CD4-positive, CD25-positive, alpha-beta regulatory T cell (primary cell): ENCODE results near the gene ZNF831. TPM values are rescaled to one million over a fixed set of nuclear protein-coding genes. Genes with fewer than 3 reads are reported as not detected.

Experiments used
- ATAC-seq, 2 donors: fragments of 150-1000 bp; cut with Tn5 transposase; one replicate each; pipeline ENCODE4 v1.10.0; 2021; ENCODE audit warnings: low read depth in 2 of 2, moderate number of reproducible peaks in 2 of 2, moderate library complexity in 1 of 2
- DNase-seq, 3 donors: peaks; one replicate each; pipeline versions ENCODE4 v3.0.0 to v3.0.0-alpha.2; 2012 to 2022; ENCODE audit warnings: mixed read lengths in 1 of 3
- H3K27ac ChIP-seq: one replicate; pipeline ENCODE4 v1.7.0; 2013; ENCODE audit warnings: mild to moderate bottlenecking, low read length; ENCODE audit not compliant: insufficient read depth, poor library complexity, severe bottlenecking
- H3K27me3 ChIP-seq: one replicate; pipeline ENCODE4 v1.7.0; 2013; ENCODE audit warnings: low read length; ENCODE audit not compliant: control insufficient read depth, insufficient read depth
- H3K36me3 ChIP-seq: one replicate; pipeline ENCODE4 v1.7.0; 2013; ENCODE audit warnings: mild to moderate bottlenecking, low read length, moderate library complexity; ENCODE audit not compliant: control insufficient read depth, insufficient read depth
- H3K4me1 ChIP-seq: 2 replicates; pipeline ENCODE4 v1.7.0; 2013; ENCODE audit warnings: mild to moderate bottlenecking, low read length; ENCODE audit not compliant: insufficient read depth, control insufficient read depth, poor library complexity, severe bottlenecking
- H3K4me3 ChIP-seq: one replicate; pipeline ENCODE4 v1.7.0; 2013; ENCODE audit warnings: low read depth, mild to moderate bottlenecking, low read length, moderate library complexity
- H3K9me3 ChIP-seq, 2 experiments: 1 replicate in 1 of 2; 2 replicates in 1 of 2; pipeline ENCODE4 v1.7.0; 2013; ENCODE audit warnings: low read length in 2 of 2, mild to moderate bottlenecking in 1 of 2, moderate library complexity in 1 of 2; ENCODE audit not compliant: control insufficient read depth in 2 of 2
- H3K27ac Mint-ChIP-seq, 3 donors: one replicate each; pipeline ENCODE4 v1.8.0; 2020 to 2022; ENCODE audit warnings: mild to moderate bottlenecking in 3 of 3, mixed read lengths in 3 of 3, moderate library complexity in 2 of 3
- H3K27me3 Mint-ChIP-seq: one replicate; pipeline ENCODE4 v1.8.0; 2022; ENCODE audit warnings: mild to moderate bottlenecking, mixed read lengths
- H3K36me3 Mint-ChIP-seq: one replicate; pipeline ENCODE4 v1.8.0; 2020; ENCODE audit warnings: mixed read lengths
- H3K4me1 Mint-ChIP-seq, 4 donors: one replicate each; pipeline ENCODE4 v1.8.0; 2020 to 2022; ENCODE audit warnings: mixed read lengths in 4 of 4, mild to moderate bottlenecking in 1 of 4
- H3K4me3 Mint-ChIP-seq, 4 donors: one replicate each; pipeline ENCODE4 v1.8.0; 2020 to 2022; ENCODE audit warnings: mild to moderate bottlenecking in 4 of 4, mixed read lengths in 4 of 4, moderate library complexity in 3 of 4
- H3K9me3 Mint-ChIP-seq, 7 donors: one replicate each; pipeline ENCODE4 v1.8.0; 2020 to 2022; ENCODE audit warnings: mixed read lengths in 7 of 7, mild to moderate bottlenecking in 3 of 7, moderate library complexity in 2 of 7
- polyA plus RNA-seq, 4 donors: library from polyadenylated mRNA; unstranded; fragments of 300-500 nt; fragmentation: Illumina TruSeq; gene quantifications; one replicate each; pipeline ENCODE4 v1.2.3, GENCODE V29; 2021
- total RNA-seq: library from RNA; stranded (reverse); gene quantifications from one replicate; pipeline ENCODE4 v1.2.3, GENCODE V29; 2022

The ZNF831 gene
- total and polyA plus RNA-seq, 5 donors from 2014 or later = 15.9 to 90.3 (median 19.2) TPM

- no peak overlapping the region for H3K27ac Mint-ChIP-seq
- H3K9me3 ChIP-seq = no peaks in the 10 kb centered on the region
- H3K36me3 Mint-ChIP-seq = peaks cover 17% of the 10 kb centered on the region
- no peaks in the 10 kb centered on the region for H3K4me1 ChIP-seq
- peaks cover 4 to 30% (median 16%) of the 10 kb centered on the region in 4 donors for H3K4me1 Mint-ChIP-seq
- no peak overlapping the region for H3K4me3 Mint-ChIP-seq
- no peak overlapping the region for H3K27ac ChIP-seq
- no peaks in the 10 kb centered on the region for H3K27me3 Mint-ChIP-seq
- no peaks in the 10 kb centered on the region for H3K27me3 ChIP-seq
- DNase-seq (no peak), ATAC-seq (no peak)
- H3K9me3 Mint-ChIP-seq = peaks cover 0 to 7% (median 0%) of the 10 kb centered on the region in 7 donors
- H3K4me3 ChIP-seq = no peak overlapping the region
- no peaks in the 10 kb centered on the region for H3K36me3 ChIP-seq
Observed at GRCh38 chr20:59134182-59134581, 29.4 kb upstream of the ZNF831 start.

- H3K4me3 Mint-ChIP-seq = no peak overlapping the region
- ATAC-seq (no peak), DNase-seq (no peak)
- peaks cover 7 to 28% (median 19%) of the 10 kb centered on the region in 4 donors for H3K4me1 Mint-ChIP-seq
- H3K4me3 ChIP-seq = no peak overlapping the region
- H3K36me3 Mint-ChIP-seq = peaks cover 17% of the 10 kb centered on the region
- H3K9me3 Mint-ChIP-seq = peaks cover 0 to 7% (median 0%) of the 10 kb centered on the region in 7 donors
- H3K27me3 Mint-ChIP-seq = no peaks in the 10 kb centered on the region
- H3K27ac Mint-ChIP-seq = no peak overlapping the region
- H3K27ac ChIP-seq = no peak overlapping the region
- no peaks in the 10 kb centered on the region for H3K36me3 ChIP-seq
- H3K9me3 ChIP-seq = no peaks in the 10 kb centered on the region
- no peaks in the 10 kb centered on the region for H3K27me3 ChIP-seq
- peaks cover 3% of the 10 kb centered on the region for H3K4me1 ChIP-seq
Observed at GRCh38 chr20:59135093-59135492, 28.5 kb upstream of the ZNF831 start.

- H3K36me3 ChIP-seq = no peaks in the 10 kb centered on the region
- no peaks in the 10 kb centered on the region for H3K27me3 ChIP-seq
- Mint-ChIP-seq H3K9me3 (peaks cover 0 to 7% (median 0%) of the 10 kb centered on the region in 7 donors), H3K36me3 (peaks cover 17% of the 10 kb centered on the region), H3K27ac (no peak overlapping the region), H3K4me3 (no peak overlapping the region), H3K27me3 (no peaks in the 10 kb centered on the region), H3K4me1 (peaks cover 9 to 30% (median 23%) of the 10 kb centered on the region in 4 donors)
- ATAC-seq (no peak), DNase-seq (no peak)
- H3K4me3 ChIP-seq = no peak overlapping the region
- no peaks in the 10 kb centered on the region for H3K9me3 ChIP-seq
- H3K27ac ChIP-seq = no peak overlapping the region
- peaks cover 8% of the 10 kb centered on the region for H3K4me1 ChIP-seq
Observed at GRCh38 chr20:59136027-59136426, 27.6 kb upstream of the ZNF831 start.

GRCh38 chr20:59137532-59137931 lies 26.1 kb upstream of the ZNF831 start:
- H3K27ac ChIP-seq = no peak overlapping the region
- no peak for ATAC-seq
- H3K27ac Mint-ChIP-seq = peak overlapping the region in 1 of 3 donors; percentile 29

GRCh38 chr20:59138114-59138748 lies 25.4 kb upstream of the ZNF831 start:
- Histone ChIP-seq H3K9me3 (no peaks in the 10 kb centered on the region), H3K27me3 (no peaks in the 10 kb centered on the region), H3K4me1 (peaks cover 8% of the 10 kb centered on the region), H3K27ac (no peak overlapping the region), H3K36me3 (no peaks in the 10 kb centered on the region), H3K4me3 (no peak overlapping the region)
- Mint-ChIP-seq H3K36me3 (peaks cover 16% of the 10 kb centered on the region), H3K9me3 (peaks cover 0 to 7% (median 0%) of the 10 kb centered on the region in 7 donors), H3K27me3 (no peaks in the 10 kb centered on the region), H3K4me3 (no peak overlapping the region), H3K27ac (peak overlapping the region in 1 of 3 donors; percentile 21), H3K4me1 (peaks cover 9 to 32% (median 23%) of the 10 kb centered on the region in 4 donors)
- DNase-seq (no peak), ATAC-seq (no peak)

More at GRCh38 chr20:59137532-59137931, 26.1 kb upstream of the ZNF831 start:
- Histone ChIP-seq H3K27me3 (no peaks in the 10 kb centered on the region), H3K36me3 (no peaks in the 10 kb centered on the region), H3K9me3 (no peaks in the 10 kb centered on the region), H3K4me1 (peaks cover 8% of the 10 kb centered on the region), H3K4me3 (no peak overlapping the region)
- H3K9me3 Mint-ChIP-seq = peaks cover 0 to 7% (median 0%) of the 10 kb centered on the region in 7 donors
- peaks cover 17% of the 10 kb centered on the region for H3K36me3 Mint-ChIP-seq
- no peak overlapping the region for H3K4me3 Mint-ChIP-seq
- no peak for DNase-seq
- H3K27me3 Mint-ChIP-seq = no peaks in the 10 kb centered on the region
- peaks cover 9 to 30% (median 23%) of the 10 kb centered on the region in 4 donors for H3K4me1 Mint-ChIP-seq

- peaks cover 9% of the 10 kb centered on the region for H3K36me3 Mint-ChIP-seq
- Histone ChIP-seq H3K36me3 (no peaks in the 10 kb centered on the region), H3K27ac (no peak overlapping the region), H3K27me3 (no peaks in the 10 kb centered on the region), H3K4me3 (no peak overlapping the region), H3K4me1 (peaks cover 13% of the 10 kb centered on the region), H3K9me3 (no peaks in the 10 kb centered on the region)
- H3K27me3 Mint-ChIP-seq = no peaks in the 10 kb centered on the region
- H3K4me3 Mint-ChIP-seq = no peak overlapping the region
- peak overlapping the region; percentile 8 to 50 (median 46) for H3K27ac Mint-ChIP-seq
- peaks cover 25 to 48% (median 37%) of the 10 kb centered on the region in 4 donors for H3K4me1 Mint-ChIP-seq
- H3K9me3 Mint-ChIP-seq = peaks cover 0 to 7% (median 0%) of the 10 kb centered on the region in 7 donors
- ATAC-seq (no peak), DNase-seq (no peak)
Observed at GRCh38 chr20:59139998-59140397, 23.6 kb upstream of the ZNF831 start.

GRCh38 chr20:59141818-59142581 lies 21.6 kb upstream of the ZNF831 start:
- Mint-ChIP-seq H3K36me3 (peaks cover 8% of the 10 kb centered on the region), H3K27me3 (no peaks in the 10 kb centered on the region), H3K4me1 (peaks cover 21 to 59% (median 44%) of the 10 kb centered on the region in 4 donors), H3K4me3 (peak overlapping the region in 1 of 4 donors; percentile 29), H3K9me3 (peaks cover 0 to 5% (median 0%) of the 10 kb centered on the region in 7 donors), H3K27ac (peak overlapping the region in 1 of 3 donors; percentile 79)
- DNase-seq = no peak
- no peak for ATAC-seq
- Histone ChIP-seq H3K4me3 (no peak overlapping the region), H3K36me3 (no peaks in the 10 kb centered on the region), H3K27ac (no peak overlapping the region), H3K27me3 (no peaks in the 10 kb centered on the region), H3K4me1 (peaks cover 32% of the 10 kb centered on the region), H3K9me3 (no peaks in the 10 kb centered on the region)
